HepG2 (cell line): ENCODE data around the gene CEP104. TPM values are rescaled to one million over a fixed set of nuclear protein-coding genes. Genes with fewer than 3 reads are reported as not detected.
A peak's percentile ranks its signal among the peaks of the same experiment; 100 is the strongest.

Experiments used
- ATAC-seq: fragments of 200-7000 bp; cut with Tn5 transposase; 3 replicates; pipeline ENCODE4 v1.9.1; 2020; ENCODE audit warnings: mild to moderate bottlenecking, moderate library complexity
- BruUV-seq: library from RNA; stranded (reverse); fragments of 400-500 nt; replicated peaks from 2 replicates; lab custom pipeline; 2021; lab: Mats Ljungman, UMichigan
- CTCF ChIA-PET: fragments of 300-600 bp; formaldehyde crosslinking; extraction: SDS; loops from one replicate; lab custom pipeline; 2021; ENCODE audit warnings: low total read pairs, inconsistent platforms, low intra/inter-chr PET ratio; lab: Yijun Ruan, JAX
- POLR2A ChIA-PET: fragments of 350-600 bp; sonication (Branson Sonifier 250); formaldehyde crosslinking; loops from one replicate; lab custom pipeline; 2020; ENCODE audit warnings: antibody characterized with exemption, inconsistent platforms; lab: Yijun Ruan, JAX
- DNase-seq: peaks from one replicate; pipeline ENCODE4 v3.0.0-alpha.2; 2015; ENCODE audit warnings: low spot score
- FAIRE-seq: peaks from 3 replicates; lab custom pipeline; 2011; peaks lifted over from hg19 to GRCh38; lab: Jason Lieb, UNC
- H2AFZ ChIP-seq: one replicate; pipeline ENCODE4 v1.6.1; 2011; ENCODE audit warnings: low read length, inconsistent platforms
- H3K27ac ChIP-seq: fragments of 300-600 bp; 3 replicates; pipeline ENCODE4 v1.8.0; 2011; ENCODE audit warnings: mixed run types, mild to moderate bottlenecking, mixed read lengths, low read length, inconsistent platforms; ENCODE audit not compliant: insufficient read depth; ENCODE audit errors: extremely low read length
- H3K27me3 ChIP-seq, 2 experiments: fragments of 200-600 bp in 1 of 2; 2 replicates in 1 of 2; 3 replicates in 1 of 2; pipeline versions ENCODE4 v1.6.0 to v1.8.0; 2011; ENCODE audit warnings: low read length in 2 of 2, mild to moderate bottlenecking in 2 of 2, moderate library complexity in 2 of 2, inconsistent platforms in 1 of 2; ENCODE audit not compliant: insufficient read depth in 2 of 2, control insufficient read depth in 1 of 2
- H3K36me3 ChIP-seq, 2 experiments: fragments of 200-600 bp in 1 of 2; replicated peaks in 1 of 2; 2 replicates in 1 of 2; 3 replicates in 1 of 2; pipeline versions ENCODE4 v1.5.1 to v1.8.0; 2011; ENCODE audit warnings: low read length in 2 of 2, inconsistent platforms in 1 of 2; ENCODE audit not compliant: insufficient read depth in 2 of 2, control insufficient read depth in 1 of 2
- H3K4me1 ChIP-seq: 2 replicates; pipeline ENCODE4 v1.5.1; 2012; ENCODE audit warnings: low read length, inconsistent platforms; ENCODE audit not compliant: insufficient read depth
- H3K4me2 ChIP-seq: 2 replicates; pipeline ENCODE4 v1.6.0; 2011; ENCODE audit warnings: low read depth, low read length, inconsistent platforms
- H3K4me3 ChIP-seq, 3 experiments: fragments of 200-600 bp in 1 of 3; sonication (generic), shearing (Covaris generic) in 1 of 3; replicated peaks in 1 of 3; 2 replicates each; pipeline ENCODE4 v1.5.1; 2011 to 2016; ENCODE audit warnings: low read length in 3 of 3, inconsistent platforms in 2 of 3, low read depth in 2 of 3, mild to moderate bottlenecking in 2 of 3, control low read depth in 1 of 3, mixed read lengths in 1 of 3; ENCODE audit not compliant: insufficient read depth in 1 of 3
- H3K79me2 ChIP-seq: one replicate; pipeline ENCODE4 v1.6.1; 2011; ENCODE audit warnings: low read length, inconsistent platforms; ENCODE audit not compliant: insufficient read depth
- H3K9ac ChIP-seq: 2 replicates; pipeline ENCODE4 v1.6.0; 2011; ENCODE audit warnings: mild to moderate bottlenecking, low read depth, low read length, inconsistent platforms; ENCODE audit not compliant: insufficient read depth
- H3K9me3 ChIP-seq: 2 replicates; pipeline ENCODE4 v1.5.1; 2012; ENCODE audit warnings: mild to moderate bottlenecking, low read length
- H4K20me1 ChIP-seq: 2 replicates; pipeline ENCODE4 v1.6.0; 2011; ENCODE audit warnings: inconsistent platforms, mild to moderate bottlenecking, low read length, moderate library complexity; ENCODE audit not compliant: insufficient read depth
- AGO2 ChIP-seq: fragments of 200-400 bp; formaldehyde crosslinking; optimal IDR thresholded peaks from 2 replicates; pipeline ENCODE3; 2017; ENCODE audit warnings: mild to moderate bottlenecking, low read depth, low read length, moderate library complexity
- MIER3 ChIP-seq: IDR thresholded peaks from 2 replicates; pipeline ENCODE4 v1.6.1; 2016; ENCODE audit warnings: missing compliant biosample characterization, borderline replicate concordance
- POLR2A ChIP-seq, 2 experiments: IDR thresholded peaks; 2 replicates each; pipeline ENCODE4 v1.6.1; 2011; ENCODE audit warnings: low read depth in 2 of 2, low read length in 2 of 2, mild to moderate bottlenecking in 1 of 2, moderate library complexity in 1 of 2; ENCODE audit not compliant: insufficient read depth in 1 of 2
- POLR2G ChIP-seq: fragments of 200-400 bp; formaldehyde crosslinking; IDR thresholded peaks from 2 replicates; pipeline ENCODE4 v1.6.1; 2018; ENCODE audit warnings: mild to moderate bottlenecking, low read depth, low read length, moderate library complexity
- XRCC5 ChIP-seq: fragments of 200-400 bp; formaldehyde crosslinking; optimal IDR thresholded peaks from 2 replicates; pipeline ENCODE3; 2017; ENCODE audit warnings: mild to moderate bottlenecking, low read length
- ZNF780A ChIP-seq: sonication (generic); formaldehyde crosslinking; IDR thresholded peaks from 2 replicates; pipeline ENCODE4 v1.8.0; 2022; ENCODE audit warnings: mild to moderate bottlenecking, missing genetic modification reagents, moderate library complexity
- WGBS: methylation state at CpG from one replicate; pipeline ENCODE4 v1.1.6; 2017; ENCODE audit warnings: low lambda C conversion rate; 5-methylcytosine and 5-hydroxymethylcytosine counted together
- in situ Hi-C: cut with HindIII; loops from 2 replicates; pipeline ENCODE4 v1.10.0; 2017; ENCODE audit warnings: low pct_unique_long_range_greater_than_20kb; ENCODE audit not compliant: extremely low pct_ligation_motif_present
- intact Hi-C: fragments of 100-400 bp; cut with micrococcal nuclease; formaldehyde crosslinking; loops from one replicate; pipeline ENCODE4 v1.10.0; 2022; ENCODE audit not compliant: unreplicated experiment
- polyA plus RNA-seq, 8 experiments: library from polyadenylated mRNA; depleted of rRNA in 3 of 8; stranded (reverse) in 7 of 8; unstranded in 1 of 8; fragments of >200 nt; fragmentation: Illumina TruSeq in 4 of 8; extraction: Trizol in 4 of 8; gene quantifications; 2 replicates each; pipeline versions ENCODE4 v1.2.1 to v1.2.3, GENCODE V29; 2011 to 2016; ENCODE audit warnings: low read depth in 4 of 8, missing spikeins in 1 of 8, mixed read lengths in 1 of 8; ENCODE audit not compliant: insufficient read depth in 1 of 8
- total RNA-seq, 5 experiments: library from RNA; depleted of rRNA; stranded (reverse); fragments of >200 nt; fragmentation: Illumina TruSeq; extraction: Trizol; gene quantifications; 2 replicates each; pipeline ENCODE4 v1.2.3, GENCODE V29; 2016; ENCODE audit warnings: low read depth in 1 of 5

Gene CEP104
- total and polyA plus RNA-seq, 2 of the 13 experiments (the other 11 are each of a cell fraction or from before 2014, with no cell fraction given): 20.4 to 30.1 TPM

- no peak overlapping the region for H3K4me2 ChIP-seq
- intact Hi-C loops: no loop called here
- H3K27ac ChIP-seq: no peak overlapping the region
- BruUV-seq: no TSS peak
- peaks cover 39% of the 10 kb centered on the region for H3K4me1 ChIP-seq
- H3K4me3 ChIP-seq: no peak overlapping the region
- DNase-seq: no peak
- no peak overlapping the region for H2AFZ ChIP-seq
- ATAC-seq: no peak
- no peak overlapping the region for H3K9ac ChIP-seq
- POLR2A ChIA-PET: interaction anchor here (1.3 to 1.6 kb wide), 2 partner anchors 14 to 15 kb away, joined by 3 to 4 read pairs; no protein-coding TSS in a partner anchor
- no peaks in the 10 kb centered on the region for H3K27me3 ChIP-seq
- CTCF ChIA-PET: no interaction called here
- H3K9me3 ChIP-seq: no peaks in the 10 kb centered on the region
- H3K79me2 ChIP-seq: peaks cover 37% of the 10 kb centered on the region
- in situ Hi-C loops: no loop called here
- 96% methylated on average over 13 of the region's 34 CpGs for WGBS
- H3K36me3 ChIP-seq: peaks cover 10 to 31% of the 10 kb centered on the region in 2 experiments; a peak in 4 of 5 replicates
- peak; percentile 44 for TF ChIP-seq AGO2
- TF ChIP-seq MIER3 (CRISPR knock-in tag): no peak
- 0 out of 2 replicates have a peak, but pooled peaks have one; percentile 16 for TF ChIP-seq POLR2G
- TF ChIP-seq POLR2A (IDR thresholded peaks at IDR 0.05; ENCODE audit: insufficient read depth in 1 of 2, low read depth in 2 of 2, low read length in 2 of 2): 0 out of 4 replicates have a peak, but pooled peaks of 1 of the 2 experiments have one; percentile 24
- no peak for FAIRE-seq
- H4K20me1 ChIP-seq: 0 out of 2 replicates have a peak, but pooled peaks cover 7% of the 10 kb centered on the region
Observed at GRCh38 chr1:3789421-3790300, 67.3 kb downstream of the CEP104 start.

DNA sequence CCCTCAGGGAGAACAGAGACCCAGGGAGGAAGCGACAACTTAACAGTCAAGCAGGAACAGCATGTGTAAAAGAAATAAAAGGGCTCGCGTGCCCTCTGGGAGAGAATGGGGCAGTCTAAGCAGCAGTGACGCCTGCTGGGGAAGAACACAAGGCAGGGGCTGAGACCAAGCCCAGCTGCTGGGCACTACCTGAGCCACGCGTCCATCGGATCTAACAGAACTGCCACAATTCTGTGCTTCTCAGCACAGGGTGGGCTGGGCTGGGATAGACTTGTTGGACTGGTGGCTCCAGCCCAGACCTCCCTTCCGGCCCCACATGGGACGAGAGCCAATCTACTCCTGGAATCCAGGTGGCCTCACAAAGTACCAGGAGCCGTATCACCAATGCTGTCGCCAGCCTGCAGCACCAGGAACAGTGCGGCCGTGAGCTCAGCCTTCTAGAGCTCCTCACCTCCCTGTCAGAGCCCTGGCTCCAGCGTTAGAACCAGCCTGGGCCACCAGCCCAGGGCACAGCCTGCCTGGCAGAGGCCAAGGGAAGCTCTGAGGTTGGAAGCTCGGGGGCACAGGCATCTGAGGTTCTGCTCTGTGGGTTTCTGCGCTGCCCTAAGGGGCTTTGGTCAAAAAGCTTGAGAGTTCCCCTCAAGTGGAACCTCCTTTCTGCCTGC is 68.1 kb downstream of the CEP104 start:
- no TSS peak for BruUV-seq

More for the DNA sequence above, 68.1 kb downstream of the CEP104 start:
- no peak overlapping the region for H3K27ac ChIP-seq
- peaks cover 37% of the 10 kb centered on the region for H3K4me1 ChIP-seq
- peaks cover 34% of the 10 kb centered on the region for H3K79me2 ChIP-seq
- no peak overlapping the region for H3K9ac ChIP-seq
- intact Hi-C loops (no loop called here), in situ Hi-C loops (no loop called here)
- no peak overlapping the region for H2AFZ ChIP-seq
- CTCF ChIA-PET: no interaction called here
- no peak for FAIRE-seq
- DNase-seq: no peak
- no peak for ATAC-seq
- no peak for TF ChIP-seq XRCC5
- no peak for TF ChIP-seq ZNF780A (CRISPR knock-in tag)
- 0 out of 2 replicates have a peak, but pooled peaks cover 7% of the 10 kb centered on the region for H4K20me1 ChIP-seq
- peaks cover 14 to 39% of the 10 kb centered on the region in 2 experiments for H3K36me3 ChIP-seq
- WGBS: 90% methylated on average over 12 of the region's 16 CpGs
- no peaks in the 10 kb centered on the region for H3K9me3 ChIP-seq
- H3K4me2 ChIP-seq: no peak overlapping the region
- H3K4me3 ChIP-seq: no peak overlapping the region
- POLR2A ChIA-PET: interaction anchor here (1.6 kb wide), 1 partner anchor 13 kb away, joined by 4 read pairs; no protein-coding TSS in a partner anchor
- H3K27me3 ChIP-seq: no peaks in the 10 kb centered on the region
